CD4-positive, alpha-beta T cell treated with Interleukin-4 for 1 hour (primary cell): Measurements from ENCODE around the gene IGSF3.
"Not testable (repeated sequence)": the region's sequence is repeated elsewhere in the genome, so short reads cannot be mapped to it uniquely, and the experiment has no call there.

Source experiments
- DNase-seq, 2 donors: peaks; one replicate each; pipeline ENCODE4 v3.0.0-alpha.2; 2020 to 2022

Gene IGSF3

DNA sequence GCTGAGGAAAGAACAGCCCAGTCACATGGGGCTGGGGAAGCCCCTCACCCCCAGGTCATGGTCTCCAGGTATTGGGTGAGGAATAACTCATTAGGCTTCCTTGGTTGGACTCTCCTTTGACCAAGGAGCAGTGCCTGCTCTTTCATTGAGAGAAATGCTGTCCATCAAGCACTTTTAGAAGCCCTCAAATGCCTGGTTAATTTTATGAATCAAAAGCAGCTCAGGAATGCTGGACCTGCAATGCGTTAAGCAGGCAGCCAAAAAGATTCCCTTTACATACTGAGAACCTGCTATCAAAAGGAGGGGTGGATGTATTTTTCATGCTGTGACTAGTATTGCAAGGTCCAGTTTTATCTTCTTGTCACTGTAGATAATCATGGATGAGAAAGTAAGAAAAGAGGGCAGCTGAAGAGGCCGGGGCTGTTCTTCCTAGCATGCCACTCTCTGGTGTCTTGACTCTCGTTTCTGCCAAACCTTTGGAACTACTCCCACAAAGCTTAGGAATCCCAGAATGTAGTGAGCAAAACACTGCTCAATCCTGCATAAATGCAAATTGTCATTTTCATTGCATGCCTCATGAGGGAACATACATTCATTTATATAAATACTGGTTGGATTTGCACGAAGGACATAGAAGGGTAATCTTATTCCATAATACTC, 94.6 kb downstream of the IGSF3 start:
- DNase-seq: no peak

DNA sequence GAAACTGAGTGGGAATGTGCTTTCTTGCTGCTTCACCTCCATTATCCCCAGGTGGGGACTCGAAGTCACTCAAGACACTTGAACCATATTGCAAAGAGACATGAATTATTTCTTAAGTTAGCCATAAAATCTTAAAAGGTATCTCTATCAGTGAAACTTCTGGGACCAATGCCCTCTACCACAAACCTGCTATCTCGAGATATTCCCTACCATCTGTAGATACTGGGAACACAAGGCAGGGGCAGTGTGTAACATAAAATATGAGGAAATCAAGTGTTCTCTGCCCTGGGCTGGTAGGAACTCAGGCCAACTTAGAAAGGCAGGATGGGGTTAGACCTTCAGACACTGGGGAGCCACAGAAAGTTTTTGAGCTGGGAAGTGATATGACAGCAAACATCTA, 95.4 kb downstream of the IGSF3 start:
- DNase-seq: no peak

DNA sequence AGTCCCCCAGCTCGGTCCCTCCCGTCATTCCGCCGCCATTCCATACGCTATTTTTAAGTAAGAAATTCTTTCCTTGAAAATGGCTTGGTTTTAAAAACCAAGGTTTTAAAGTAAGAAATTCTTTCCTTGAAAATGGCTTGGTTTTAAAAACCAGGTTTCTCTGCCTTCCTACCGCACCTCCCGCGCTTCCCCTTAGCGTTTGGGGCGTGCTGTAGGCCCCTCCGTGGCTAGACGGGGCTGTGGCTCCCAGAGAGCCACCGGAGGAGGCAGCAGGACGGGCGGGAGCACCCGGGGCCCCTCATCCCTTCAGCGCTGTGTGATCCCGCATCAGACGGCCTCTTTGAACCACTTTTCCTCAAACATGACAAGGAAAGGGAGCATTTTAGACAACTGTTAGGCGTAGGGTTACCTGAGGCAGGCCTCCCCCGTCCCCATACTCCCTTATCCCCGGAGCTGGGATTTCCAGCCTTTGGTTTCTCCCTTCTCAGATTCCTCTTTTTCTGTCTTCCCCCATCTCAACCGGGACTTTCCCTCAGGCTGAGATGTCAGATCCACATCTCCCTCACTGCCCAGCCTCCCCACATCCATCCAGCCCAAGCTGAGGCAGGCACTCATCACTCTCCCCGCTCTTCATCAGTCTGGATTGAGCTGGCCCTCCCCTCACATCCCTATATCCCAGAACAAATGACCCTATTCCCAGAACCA, 96.2 kb downstream of the IGSF3 start:
- peak in 1 of 2 donors; percentile 35 for DNase-seq

DNA sequence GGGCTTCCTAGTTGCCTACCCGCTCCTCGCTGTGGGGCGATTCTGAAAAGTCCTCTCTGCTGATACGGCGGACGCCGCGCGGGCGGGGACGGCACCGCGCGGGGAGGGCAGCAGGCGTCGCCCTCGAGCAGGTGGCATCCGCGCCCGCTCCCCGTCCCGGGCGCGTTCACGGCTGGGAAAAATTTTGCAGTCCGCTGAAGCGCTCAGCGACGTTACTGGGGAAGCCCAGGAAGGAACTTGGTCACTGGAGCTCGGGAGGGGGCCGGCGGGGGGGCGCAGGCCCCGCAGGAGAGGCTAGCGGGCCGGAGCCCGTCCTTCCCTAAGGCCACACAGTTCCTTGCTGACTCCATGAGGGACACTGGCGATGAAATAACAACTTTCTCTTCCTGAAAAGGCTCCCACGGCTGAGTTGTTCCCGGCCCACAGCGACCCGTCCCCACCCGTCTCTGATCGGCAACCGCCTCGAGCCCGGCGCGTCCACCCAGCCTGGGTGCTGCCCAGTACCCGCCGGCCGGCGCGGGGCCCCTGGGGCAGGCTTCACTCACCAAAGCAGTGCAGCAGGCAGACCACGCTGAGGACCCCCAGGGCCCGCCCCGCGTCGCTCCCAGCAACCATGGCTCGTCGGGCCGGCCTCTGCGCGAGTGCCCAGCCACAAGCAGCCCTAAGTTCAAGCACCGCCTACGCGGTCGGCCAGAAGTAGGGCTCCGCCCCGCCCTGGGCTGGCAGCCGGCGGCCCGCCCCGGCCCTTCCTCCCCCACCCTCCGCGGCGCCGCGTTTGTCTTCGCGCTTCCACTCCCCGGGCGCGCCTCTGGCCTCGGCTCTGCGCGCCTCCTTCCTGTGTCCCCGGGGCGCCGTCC, 96.9 kb downstream of the IGSF3 start, which contains the start of gene CD58:
CD58 (minus strand) TSS at position 669 of the 857 bp plus-strand sequence; CDS start at position 615, 54 bp downstream.
- peak; percentile 85 to 88 for DNase-seq

DNA sequence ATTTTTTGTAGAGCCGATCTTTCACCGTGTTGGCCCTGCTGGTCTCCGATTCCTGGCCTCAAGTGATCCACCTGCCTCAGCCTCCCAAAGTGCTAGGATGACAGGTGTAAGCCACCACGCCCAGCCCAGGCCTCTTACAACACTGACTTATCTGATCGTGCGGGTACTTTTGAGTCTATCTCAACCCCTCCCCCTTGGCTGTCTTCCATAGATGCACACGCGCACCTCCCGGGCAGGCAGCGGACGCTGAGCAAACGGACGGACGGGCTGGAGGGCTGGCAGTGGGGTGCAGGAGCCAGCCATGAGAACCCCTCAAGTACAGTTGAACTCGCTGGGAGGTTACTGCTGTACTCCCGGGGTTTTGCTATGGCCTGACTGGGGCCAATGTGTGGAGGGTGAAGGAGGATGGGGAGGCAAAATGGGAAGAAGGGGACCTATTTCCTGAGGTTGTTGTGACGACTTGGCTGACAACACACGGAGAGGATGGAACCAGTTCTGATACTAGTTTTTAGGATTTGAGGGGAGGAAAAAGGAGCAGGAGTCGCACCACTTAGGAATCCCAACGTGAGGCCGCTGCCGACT, 97.7 kb downstream of the IGSF3 start:
- peak; percentile 63 to 75 for DNase-seq

DNA sequence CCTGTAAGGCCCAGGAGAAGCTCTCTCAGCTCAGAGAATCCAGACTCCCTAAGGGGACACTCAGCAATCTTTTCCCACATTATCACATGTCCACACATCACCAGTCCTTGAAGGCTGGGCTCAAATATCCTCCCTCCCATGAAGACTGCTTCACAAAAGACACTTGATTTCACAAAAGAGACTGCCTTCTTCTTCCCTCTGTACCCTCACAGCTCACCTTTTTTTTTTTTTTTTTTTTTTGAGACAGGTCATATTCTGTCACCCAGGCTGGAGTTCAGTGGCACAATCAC, 98.2 kb downstream of the IGSF3 start:
- no peak for DNase-seq

DNA sequence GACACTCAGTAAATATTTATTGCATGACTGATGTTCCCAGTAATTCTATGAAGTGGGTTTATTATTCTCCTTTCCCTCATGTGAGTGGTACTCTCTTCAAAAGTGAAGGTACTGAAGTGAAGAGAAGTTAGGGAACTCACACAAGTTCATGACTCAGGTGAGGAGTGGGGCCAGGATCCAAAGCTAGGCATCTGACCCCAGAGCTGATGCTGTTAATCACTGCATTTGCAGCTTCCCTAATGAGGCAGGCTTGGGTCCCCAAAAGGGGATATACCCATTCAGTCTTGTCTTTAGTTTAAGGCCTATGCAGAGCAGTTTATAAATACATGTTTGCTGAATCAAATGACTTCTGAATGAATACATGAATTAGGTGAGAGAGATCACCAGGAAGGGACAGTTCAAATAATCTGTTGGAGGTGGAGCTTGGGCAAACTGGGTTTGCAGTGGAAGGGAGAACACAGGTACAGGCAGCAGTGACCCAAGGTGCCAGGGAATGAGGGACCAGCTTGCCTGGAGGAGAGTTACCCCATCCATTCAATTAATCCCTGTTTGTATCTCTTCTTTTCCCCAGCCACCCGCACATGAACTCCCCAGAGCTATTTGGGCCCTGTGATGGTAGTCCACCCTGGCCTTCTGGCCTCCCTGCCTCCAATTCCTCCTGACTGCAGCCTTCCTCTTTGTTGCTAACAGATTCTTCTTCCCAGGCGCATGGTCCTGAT, 98.7 kb downstream of the IGSF3 start:
- no peak for DNase-seq

DNA sequence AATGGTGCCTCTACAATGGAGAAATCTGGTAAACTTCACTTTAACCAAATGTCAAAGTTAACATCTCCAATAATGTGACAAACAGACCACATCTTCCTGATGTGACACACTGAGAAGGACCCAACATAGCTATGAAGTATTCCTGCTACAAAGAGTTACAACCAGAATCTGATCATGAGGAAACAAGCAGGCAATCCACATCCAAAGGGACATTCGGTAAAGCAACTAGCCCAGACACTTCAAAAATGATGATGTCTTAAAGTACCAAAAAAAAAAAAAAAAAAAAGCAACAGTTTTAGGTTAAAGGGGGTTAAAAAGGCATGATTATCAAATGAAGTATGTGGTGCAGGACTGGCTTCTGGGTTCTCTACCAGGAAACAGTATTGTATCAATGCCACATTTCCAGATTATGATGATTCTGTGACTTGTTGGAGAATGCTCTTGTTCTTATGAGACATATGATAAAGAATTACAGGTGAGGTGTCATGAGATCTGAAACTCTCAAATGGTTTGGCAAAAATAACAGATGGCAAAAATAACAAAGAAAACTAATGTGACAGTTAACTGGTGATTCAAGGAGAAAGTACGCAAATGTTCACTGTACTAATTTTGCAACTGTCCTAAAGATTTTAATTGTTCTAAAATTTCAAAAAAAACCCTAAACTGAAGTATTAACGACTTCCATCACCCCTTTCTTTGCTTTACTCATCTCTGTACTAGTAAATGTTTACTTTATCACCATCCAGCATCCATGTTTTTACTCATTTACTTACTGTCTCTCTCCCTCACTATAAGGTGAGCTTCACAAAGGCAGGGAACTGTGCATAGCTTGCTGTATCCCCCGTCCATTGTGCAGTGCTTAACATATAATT, 99.5 kb downstream of the IGSF3 start:
- no peak for DNase-seq

DNA sequence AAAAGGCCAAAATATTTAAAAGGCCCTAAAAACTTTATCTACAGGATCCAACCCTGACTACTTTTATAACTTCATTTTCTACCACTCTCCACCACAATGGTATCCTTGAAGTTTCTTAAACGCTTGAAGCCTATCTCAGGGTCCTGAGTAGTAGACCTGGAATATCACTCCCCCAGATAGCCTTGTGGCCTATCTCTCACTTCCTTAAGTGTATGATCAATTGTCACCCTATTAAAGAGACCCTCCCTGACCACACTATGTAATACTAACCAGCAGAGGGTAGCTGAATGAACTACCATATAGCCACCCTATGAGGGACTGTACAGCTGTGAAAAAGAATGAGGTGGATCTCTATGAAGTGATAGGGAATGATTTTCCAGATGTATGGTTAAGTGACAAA, 102.3 kb downstream of the IGSF3 start:
- no peak for DNase-seq

DNA sequence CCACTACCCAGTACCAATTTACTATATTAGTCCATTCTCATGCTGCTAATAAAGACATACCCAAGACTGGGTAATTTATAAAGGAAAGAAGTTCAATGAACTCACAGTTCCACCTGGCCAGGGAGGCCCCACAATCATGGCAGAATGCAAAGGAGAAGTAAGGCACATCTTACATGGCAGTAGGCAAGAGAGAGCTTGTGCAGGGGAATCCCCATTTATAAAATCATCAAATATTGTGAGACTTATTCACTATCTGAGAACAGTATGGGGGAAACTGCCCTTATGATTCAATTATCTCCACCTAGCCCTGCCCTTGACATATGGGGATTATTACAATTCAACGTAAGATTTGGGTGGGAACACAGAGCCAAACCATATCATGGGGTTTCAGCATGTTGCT, 103.1 kb downstream of the IGSF3 start:
- DNase-seq: no peak

DNA sequence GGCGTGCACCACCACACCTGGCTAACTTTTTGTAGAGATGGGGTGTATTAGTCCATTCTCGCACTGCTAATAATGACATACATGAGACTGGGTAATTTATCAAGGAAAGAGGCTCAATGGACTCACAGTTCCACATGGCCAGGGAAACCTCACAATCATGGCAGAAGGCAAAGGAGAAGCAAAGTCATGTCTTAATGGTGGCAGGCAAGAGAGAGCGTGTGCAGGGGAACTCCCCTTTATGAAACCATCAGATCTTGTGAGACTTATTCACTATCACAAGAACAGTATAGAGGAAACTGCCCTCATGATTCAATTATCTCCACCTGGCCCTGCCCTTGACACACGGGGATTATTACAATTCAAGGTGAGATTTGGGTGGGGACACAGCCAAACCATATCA, 105.1 kb downstream of the IGSF3 start:
- DNase-seq: not testable (repeated sequence)

DNA sequence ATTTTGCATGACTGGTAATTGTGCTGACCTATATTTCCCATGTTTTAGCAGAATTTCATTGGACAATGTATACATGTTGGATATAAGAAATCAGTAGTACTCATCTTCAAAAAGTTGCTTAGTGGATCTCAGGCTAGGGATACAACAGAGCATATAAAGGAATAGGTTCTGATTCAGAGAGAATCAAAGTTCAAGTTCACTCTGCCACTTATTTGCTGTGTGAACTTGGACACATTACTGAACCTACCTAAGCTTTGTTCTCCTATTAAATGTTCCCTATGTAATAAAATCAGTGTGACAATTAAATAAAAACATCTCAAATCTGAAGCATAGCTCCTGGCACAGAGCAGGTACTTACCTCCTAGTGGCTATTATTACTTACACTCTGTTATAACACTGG, 106.0 kb downstream of the IGSF3 start:
- DNase-seq: no peak

DNA sequence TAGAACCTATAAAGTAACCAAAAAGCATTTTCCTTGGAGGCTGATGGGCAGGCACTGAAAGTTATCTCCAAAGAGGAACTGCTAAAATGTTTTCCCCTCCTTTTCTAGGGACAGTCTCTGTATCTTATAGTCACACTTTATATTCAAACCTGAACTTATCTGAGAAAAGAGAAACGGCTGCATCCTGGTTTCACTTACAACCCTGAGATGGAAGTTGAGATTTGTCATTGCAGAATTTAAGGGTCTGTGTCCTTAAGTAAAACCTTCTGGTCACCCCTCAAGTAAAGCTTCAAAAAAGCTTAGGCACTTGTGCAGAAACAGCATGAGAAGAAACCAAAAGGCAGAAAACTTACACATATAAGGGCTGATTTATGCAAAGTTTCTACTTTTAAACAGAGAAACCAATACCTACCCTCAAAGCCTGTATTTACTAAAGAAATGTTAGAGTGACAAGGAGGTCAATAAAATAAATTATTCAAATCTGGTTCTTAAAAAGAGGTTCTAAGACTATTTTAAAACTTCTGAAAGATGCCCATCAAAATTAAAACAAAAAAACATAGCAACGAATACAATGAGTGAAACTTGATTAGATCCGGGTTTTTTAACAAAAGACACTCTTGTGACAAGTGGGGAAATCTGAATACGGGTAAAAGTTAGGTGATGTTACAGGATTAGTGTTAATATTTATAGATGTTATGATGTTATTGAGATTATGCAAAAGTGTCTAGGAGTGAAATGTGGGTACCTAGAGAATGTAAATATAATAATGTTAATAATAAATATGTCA, 106.6 kb downstream of the IGSF3 start:
- no peak for DNase-seq

DNA sequence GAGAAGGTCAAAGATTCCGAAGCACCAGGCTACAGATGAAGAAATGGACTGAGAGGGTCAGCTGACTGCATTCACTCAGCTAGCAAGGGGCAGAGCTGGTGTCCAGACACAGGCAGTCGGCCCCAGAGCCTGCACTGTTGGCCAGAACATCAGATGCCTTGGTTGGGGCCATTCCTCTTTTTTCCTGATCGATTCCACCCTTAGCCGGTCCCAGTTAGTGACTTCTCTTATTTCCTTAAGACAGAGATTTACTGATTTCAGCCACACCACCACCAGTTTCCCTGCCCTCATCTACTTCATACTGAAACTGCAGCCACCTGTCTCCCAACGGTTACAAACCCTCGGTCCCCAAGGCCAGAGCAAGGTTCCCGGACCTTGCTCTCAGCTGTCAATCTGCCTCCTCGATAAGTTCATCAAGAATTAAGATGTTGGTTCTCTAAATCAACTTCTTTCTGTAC, 108.2 kb downstream of the IGSF3 start:
- DNase-seq: no peak

DNA sequence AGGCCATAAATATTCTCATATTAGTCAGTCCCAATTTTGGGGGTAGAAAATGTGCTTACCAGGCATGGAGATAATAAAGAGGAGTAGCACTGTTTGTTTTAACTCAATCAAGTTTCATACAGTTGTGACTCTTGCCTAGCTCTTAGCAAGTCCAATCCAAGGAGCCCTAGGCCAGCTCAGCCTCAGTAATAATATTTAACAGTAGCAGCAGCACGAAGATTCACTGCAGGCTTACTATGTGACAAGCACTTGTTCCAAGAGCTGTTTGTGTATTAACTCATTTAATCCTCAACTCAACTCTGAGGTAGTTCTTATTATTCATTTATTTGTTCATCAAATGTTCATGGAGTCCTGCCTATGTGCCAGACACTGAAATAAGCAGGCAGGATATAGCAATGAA, 109.0 kb downstream of the IGSF3 start:
- no peak for DNase-seq

DNA sequence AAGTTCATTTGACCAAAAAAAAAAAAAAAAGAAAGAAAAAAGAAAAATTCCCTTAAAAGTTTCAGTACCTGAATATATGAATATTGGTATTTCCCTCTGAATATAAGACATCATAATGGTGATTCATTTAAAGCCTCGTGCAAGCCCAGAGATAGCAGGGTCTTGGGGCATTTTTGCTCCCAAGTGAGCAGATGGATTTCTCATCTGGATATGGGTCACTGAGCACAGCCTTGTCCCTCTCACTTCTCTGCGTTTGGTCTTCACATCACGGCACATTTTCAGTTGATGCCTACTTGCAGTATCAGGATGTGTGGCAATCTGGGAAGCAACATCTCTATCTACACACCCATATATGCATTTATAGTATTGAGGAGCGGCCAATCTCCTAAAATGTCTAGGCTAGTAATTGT, 109.4 kb downstream of the IGSF3 start:
- no peak for DNase-seq

DNA sequence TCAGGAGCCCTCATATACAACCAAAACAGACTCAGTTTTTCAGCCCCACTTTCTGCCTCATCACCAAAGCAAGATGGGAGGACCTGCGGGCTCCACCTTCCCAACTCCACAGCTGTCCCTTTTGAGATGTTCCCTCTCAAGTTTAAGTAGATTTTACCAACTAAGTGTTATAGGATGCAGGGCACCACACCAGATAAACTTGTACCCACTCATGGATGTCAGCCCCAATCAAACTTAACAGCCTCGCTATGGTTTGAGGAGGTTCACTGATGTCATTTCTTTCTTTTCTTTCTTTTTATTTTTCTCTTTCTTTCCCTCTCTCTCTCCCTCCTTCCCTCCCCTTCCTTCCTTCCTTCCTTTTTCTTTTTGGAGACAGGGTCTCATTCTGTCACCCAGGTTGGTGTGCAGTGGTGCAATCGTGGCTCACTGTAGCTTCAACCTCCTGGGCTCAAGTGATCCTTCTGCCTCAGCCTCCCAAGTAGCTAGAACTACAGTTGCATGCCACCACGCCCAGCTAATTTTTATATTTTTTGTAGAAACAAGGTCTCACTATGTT, 110.1 kb downstream of the IGSF3 start:
- no peak for DNase-seq

DNA sequence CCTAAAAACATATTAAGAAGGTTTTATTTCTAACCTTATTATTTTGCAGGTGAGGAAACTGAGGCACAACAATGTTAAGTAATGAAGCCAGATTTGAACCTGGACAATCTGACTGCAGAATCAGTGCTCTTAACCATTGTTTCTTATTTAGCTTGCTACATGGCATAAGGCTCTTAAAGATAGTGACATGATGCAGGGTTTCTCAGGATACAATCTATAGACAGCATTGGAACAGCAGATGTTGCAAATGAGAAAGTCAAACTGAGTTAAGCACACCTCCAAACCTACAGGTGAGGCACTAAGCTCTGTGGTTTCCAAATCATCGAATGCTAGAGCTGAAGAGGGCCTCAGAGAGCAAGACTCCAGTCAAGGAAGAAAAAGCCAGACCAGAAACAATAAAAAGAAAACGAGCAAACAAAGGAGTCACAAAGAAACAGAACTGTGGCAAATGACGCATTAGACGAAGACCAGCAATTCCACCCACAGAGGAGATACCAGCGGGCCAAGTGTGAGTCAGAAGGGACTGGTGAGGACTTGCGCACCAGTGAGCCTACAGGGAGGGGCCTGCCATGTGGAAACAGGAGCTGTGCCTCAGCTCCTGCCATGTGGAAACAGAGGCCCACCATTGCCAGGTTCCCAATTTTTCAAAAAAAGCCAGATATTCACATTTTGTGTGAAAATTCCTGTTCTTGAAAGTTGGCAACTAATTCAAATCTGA, 111.1 kb downstream of the IGSF3 start:
- peak; percentile 79 to 80 for DNase-seq

DNA sequence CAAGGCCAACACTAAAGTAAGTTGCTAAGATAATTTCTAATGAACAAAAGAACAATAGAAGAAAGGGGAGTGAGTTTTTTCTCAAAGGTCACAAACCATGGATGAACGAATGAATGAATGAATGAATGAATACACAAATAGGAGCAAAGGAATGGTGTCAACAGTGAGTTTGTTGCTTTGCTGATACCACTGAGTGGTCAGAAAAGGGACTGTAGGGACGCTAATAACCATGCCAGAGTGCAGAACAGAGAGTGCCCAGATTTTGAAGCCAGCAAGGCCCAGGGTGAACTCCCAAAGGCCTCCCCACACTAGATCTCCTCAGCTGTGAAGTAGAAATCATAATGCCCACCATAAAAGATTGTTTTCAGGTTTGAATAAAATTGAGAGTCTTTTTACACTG, 112.6 kb downstream of the IGSF3 start:
- DNase-seq: no peak
